Stimulated activated CD4-positive, alpha-beta T cell treated with anti-CD3 and anti-CD28 coated beads, Interleukin-15, amount 100 ng/mL, for 1 hour (primary cell): ENCODE data around the gene PCGF3.
"Not testable (repeated sequence)": the region's sequence is repeated elsewhere in the genome, so short reads cannot be mapped to it uniquely, and the experiment has no call there.

ENCODE experiments used
- DNase-seq, 2 donors: peaks; one replicate each; pipeline ENCODE4 v3.0.0-alpha.2; 2020; ENCODE audit warnings: low read depth in 1 of 2, low spot score in 1 of 2

PCGF3 gene

DNA sequence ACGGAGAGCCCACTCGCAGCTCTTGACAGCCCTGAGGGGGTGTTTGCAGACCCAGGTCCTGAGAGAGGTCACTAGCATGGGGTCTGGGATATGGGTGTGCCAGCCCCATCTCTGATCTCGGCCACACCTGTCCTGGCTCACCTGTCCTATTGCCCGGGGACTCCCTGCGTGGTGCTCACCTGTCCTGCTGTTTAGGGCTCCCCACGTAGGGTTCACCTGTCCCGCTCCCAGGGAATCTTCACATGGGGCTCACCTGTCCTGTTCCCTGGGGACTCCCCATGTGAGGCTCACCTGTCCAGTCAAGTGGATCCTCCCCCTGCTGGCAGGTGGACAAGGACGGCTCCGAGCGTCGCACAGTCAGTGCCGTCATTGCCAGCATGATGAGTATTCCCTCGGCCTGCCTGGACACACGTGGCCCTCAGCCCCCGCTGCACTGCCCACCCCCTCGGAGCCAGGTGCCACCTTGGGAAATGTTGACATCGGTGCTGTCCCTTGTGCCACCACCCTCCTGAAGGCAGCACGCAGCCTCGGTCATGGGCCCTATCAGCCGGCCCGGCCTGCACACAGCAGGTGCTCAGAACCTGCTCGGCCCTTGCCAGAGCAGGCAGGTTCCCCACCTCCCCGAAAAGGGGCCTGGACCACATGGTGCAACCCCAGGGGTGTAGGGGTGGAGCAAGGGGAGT lies 23.0 kb upstream of the PCGF3 start:
- no peak for DNase-seq

DNA sequence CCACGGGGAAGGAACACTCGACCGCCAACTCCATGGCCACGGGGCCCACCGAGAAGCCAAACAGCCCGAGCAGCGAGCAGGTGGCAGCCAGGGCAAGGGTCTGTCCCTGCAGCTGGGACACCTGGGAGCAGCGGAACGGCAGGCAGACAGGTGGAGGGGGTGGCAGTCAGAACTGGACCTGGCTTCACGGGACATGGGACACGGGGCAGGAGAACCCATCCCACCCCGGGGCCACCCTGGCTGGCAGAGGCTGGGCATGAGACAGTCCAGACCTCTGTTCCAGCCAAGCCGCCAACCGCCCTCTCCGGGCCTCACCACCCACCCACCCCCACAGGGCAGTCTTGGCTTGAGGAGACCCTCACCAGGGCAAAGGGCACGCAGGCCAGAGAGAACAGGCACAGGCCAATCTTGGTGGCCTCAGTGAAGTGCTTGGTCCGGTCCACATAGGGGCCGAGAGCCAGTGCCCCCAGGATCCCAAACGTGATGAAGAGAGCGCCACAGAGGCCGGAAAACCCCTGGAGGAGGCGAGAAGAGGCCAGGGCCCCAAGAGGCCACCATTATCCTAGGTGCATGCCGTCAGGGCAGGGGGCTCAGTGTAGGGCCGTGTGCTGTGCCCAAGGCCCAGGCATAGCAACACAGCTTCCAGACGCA lies 22.3 kb upstream of the PCGF3 start:
- no peak for DNase-seq

DNA sequence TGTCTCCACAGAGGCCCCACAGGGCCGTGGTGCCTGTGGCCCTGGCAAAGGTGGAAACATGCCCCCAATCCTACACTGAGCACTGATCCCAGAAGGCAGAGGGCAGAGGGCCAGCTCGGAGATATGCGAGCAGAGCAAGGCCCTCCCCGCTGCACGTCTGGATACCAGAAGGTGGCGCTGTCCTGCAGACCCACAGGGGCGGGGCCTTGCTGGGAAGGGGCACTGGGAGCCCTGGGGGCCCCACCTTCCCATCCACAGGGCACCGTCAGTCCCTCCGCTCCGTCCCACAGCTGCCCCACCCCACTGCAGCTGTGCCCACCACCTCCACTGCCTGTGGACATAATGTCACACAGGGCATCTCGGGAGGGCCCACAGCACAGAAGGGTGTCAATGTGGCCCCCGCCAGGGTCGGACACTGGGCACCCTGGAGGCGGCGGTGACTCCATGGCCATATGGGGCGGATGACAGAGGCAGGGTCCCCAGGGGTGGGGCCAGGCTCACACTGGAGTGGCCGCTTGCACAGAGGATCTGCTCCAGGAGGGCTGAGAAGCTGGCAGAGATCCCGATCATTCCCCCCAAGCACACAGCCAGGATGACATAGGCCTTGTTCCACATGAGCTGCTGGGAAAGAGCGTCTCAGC lies 21.5 kb upstream of the PCGF3 start:
- DNase-seq: no peak

DNA sequence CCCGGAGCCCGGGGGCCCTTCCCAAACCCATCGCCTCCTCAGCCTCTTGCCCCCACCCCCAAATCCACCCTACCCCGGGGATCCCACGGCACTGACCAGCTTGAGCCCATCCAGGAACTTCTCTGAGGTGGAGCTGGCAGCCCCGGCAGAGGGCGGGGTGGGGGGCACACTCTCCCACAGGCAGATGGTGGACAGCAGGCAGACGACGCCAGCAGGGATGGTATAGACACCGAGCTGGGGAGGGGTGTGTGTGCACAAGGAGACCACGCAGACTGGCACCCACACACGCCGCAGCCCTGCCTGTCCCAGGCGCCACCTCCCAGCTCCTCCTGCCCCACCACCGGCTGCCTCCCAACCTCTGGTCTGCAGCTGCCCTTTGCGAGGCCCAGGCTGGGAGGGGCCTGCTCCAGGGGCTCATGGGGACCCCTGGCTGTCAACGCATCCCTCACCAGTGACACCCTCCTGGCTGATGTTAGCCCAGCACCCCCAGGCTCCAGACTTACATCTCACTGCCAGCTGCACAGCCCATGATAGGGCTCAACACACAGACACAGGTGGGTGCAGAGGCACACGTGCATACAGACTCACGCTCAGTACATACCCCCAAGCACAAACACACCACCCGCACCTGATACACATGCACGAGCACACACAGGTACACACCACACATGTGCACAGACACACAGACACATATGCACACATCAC lies 20.9 kb upstream of the PCGF3 start:
- no peak for DNase-seq

DNA sequence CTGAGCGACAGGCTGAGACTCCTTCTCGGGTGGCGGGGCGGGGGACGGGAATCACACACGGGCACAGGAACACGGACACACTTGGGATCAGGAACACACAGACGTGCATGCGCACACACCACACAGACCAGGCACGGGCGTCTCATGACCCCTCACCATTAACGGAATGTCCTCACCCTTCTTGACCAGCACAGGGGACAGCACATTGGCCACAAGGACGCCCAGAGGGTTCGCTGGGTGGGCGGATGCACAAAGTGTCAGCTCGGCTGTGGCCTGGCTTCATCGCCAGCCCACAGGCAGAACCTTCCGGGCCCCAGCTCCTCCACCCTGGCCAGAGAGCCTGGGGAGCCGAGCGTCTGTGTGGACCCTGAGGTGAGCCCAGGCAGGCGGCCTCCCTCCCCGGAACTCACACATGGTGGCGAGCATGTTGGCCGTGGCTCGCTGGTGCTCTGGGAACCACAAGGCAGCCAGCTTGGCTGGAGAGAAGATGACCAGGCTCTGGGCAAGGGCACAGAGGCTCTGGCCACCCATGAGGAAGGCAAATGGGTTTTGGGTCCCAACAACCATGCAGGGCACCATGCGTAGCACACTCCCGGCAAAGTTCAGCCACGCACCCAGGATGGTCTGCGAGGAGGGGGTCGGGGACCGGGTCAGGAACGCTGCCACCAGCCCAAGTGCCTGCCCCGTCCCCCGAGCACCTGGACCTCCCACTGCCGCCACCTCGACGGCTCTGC lies 19.8 kb upstream of the PCGF3 start:
- DNase-seq: no peak

DNA sequence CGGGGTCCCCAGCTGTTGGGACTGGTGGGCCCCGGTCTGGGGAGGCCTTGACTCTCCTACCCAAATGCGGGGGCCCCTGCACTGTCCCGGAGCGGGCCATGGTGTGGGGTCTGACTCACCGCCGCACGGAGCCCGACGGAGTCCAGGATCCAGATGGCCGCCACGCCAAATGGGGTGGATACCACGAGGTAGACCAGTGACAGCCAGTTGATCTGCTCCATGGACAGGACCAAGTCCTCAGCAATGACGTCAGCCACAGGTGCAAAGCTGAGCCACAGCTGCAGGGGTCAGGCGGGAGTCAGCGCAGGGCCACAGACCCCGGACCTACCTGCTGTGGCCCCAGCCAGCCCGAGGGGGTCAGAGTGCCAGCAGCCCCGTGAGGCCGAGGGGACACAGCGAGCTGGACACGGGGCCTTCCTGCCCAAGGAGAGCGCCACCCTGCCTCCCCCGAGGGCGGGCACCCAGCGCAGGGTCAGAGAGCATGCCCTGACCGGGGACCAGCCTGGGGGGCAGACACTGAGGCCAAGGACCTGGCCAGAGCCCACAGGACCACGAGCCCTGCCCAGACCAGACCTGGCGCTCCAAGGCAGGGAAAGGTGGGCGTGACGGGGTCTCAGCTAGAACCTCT lies 19.1 kb upstream of the PCGF3 start:
- DNase-seq: no peak

DNA sequence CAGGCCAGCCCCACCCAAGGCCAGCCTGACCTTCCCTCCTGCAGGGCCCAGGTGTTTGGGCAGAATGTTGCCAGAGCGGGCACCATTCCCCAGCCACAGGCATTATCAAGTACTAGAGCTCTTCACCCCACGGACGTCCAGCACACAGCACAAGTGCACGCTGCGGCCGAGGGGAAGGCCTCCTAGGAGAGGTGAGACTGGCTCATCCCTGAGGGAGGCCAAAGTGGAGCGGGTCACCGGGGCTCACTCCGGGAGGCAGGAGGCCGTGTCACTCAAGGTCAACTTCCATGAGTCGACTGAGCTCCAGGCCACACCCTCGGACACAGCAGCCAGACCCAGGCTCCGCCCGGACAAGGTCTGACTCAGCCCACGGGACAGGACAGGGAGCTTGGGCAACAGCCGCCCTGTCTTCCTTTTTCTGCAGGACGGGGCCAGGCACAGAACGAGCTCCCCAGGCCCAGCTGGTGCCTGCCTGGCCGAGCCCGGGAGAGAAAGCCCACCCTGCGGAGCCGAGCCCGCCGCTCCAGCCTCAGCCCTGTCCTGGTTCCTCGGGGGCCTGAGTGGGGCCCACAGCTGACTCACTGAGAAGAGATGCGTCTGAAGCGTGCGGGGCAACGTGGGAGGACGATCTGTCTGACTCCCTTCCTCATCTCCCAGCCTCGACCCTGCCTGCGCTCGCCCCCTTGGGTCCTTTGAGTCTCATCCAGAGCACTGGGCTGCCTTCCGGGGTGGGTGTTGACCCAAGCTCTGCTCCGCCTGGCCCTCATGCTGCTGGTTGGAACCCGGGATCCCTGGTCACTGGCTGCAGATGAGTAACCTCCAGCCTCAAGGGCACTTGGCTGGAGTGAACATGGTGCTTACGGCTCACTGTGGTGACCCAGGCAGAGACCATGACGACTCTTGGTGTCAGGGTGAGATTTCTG lies 18.3 kb upstream of the PCGF3 start:
- no peak for DNase-seq

DNA sequence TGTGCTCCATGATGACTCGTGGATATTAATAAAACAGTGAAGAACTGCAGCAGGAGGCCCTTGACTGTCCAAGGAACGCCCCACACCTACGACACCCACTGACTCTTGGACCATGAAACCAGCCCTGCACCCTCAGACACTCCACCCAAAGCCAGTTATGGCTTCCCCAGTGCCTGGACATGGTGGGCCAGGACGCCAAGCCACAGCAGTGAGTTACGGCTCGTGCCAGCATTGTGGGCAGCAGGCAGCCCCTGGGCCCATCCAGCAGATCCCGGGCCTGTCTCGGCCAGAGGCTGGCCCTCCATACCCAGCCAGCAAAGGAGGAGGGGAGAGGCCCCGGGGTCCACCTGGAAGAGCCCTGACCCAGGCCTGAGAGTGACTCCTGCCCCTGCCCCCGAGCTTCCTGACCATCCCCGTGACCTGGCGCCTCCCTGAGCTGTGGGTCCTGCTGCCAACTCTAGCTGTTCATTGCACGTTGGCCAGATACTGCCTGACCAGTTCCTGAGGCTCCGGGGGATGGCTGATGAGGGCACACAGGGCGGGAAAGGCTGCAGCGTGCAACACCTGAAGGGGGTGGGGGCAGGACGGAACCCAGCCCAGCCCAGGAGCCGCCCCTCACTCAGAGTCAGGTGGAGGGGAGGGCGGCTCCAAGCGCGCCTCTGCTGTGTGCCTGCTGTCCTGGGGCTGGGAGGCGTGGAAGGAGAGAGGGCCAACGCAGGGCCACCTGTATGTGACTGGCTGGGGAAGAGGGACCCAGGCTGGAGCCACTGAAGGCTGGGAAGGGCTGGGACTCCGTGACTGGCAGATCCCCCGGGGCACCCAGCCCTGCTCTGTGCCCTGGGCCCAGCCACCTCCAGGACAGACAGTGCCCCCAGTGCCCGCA lies 17.4 kb upstream of the PCGF3 start:
- no peak for DNase-seq

DNA sequence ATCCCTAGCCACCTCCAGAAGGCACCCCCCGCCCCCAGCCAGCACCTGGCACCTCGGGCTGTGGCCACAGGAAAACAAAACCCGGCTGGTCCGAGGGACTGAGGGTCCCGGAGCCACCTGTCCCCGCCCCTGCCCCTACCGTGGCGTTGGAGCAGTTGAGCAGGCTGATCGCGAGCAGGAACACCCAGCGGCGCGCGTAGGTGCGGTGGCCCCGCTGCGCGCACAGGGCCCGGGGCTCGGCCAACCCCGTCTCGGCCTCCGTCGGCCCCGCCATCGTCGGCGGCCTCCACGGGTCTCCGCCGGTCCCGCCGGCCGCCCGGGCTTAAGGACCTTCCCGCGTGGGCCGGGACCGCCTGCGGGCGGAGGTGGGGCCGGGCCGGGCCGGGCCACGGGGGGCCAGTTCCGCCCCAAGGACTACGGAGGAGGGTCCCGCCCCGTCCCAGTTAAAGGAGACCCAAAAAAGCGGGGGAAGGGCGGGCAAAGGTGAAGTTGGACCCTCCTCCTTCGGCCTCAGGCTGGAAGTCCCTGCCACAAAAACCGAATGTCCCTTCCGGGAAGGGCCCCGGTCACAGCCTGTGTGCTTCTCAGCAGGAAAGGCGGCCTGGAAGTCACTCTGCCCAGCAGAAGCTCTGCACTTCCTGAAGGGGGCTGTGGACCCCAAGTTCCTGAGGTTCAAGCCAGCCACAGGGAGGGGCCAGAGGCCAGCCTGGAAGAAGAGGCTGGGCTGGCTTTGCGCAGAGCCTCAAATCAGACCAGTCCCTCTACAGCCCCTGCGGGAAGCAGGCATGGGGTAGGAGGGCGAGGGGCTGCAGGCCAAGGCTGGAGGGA lies 16.6 kb upstream of the PCGF3 start, which contains the start of gene SLC49A3:
SLC49A3 (minus strand) TSS at position 298 of the 828 bp plus-strand sequence; CDS start at position 274, 24 bp downstream.
- no peak for DNase-seq

DNA sequence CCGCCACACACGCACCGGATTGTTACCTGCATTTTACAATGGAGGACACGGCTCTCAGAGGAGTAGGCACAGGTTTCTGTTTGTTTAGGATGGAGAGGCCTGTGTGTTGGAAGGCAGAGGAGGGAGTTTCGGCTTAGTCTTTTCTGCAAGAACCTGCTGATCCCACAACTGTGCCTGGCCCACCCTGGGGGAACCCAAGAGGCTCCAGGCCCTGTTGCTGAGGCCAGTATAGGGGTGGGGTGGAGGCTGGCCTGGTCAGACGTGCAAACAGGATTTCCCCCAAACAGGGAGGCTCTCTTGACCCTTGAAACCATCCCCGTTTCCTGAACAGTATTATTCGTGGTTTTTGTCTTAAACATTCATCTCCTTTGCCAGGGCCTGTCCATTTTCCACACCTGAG lies 15.9 kb upstream of the PCGF3 start:
- no peak for DNase-seq

DNA sequence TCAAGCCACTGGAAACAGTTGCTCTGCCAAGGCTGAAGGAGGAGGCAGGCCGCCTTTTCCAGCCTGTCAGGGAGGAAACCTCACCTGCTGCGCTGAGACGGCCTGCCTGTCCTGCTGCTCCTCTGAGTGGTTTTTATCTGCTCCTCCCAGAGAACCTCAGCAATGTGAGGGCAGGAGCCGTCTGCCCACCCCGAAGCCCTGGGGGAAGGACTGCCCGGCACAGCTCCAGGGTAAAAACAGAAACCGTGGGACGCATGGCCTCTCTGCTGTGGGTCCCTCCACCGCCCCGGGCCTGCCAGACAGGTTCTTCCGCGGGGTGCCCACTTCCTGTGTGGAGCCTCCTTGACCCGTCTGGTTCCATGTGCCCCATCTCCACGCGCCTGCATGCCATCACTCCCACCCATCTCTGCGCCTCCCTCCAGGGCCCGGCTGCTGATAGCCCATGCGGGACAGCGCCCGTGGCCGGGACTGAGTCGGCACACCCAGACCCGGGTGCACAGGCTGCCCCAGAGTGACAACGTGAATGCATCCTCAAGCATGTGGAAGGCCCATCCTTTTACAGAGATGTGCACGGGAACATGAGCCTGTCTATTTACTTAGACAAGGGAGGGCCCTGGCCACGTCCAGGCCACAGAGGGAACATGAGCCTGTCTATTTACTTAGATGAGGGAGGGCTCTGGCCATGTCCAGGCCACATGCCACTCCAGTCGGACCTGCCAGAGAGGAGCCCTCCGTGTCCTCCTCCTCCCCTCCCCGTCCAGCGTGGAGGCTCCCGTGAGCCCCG lies 12.7 kb upstream of the PCGF3 start:
- DNase-seq: no peak

DNA sequence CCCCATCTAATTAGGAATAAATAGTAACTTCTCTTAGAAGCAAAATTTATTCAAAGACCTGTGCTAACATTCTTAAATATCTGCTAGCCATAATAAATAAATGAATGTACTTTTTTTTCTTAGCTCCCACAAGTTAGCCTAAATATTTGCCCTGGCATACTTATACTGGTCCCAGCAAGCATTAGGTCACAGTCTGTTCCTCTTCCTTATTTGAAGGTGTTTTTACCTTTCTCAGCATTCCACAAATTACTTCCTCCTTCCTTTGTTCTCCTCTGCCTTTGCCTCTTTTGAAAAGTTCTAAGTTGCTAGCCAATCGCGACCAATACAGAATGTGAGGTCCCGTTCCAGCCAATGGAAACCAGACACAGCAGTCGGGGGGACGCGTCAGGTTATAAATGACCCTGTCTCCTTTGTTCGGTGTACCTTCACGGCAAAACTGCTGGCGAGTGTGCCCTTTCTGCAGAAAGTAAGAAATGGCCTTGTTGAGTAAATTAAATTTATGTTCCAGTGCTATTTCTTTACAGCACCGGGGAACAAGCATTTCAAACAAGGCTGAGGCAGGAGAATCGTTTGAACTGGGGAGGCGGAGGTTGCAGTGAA lies 11.2 kb upstream of the PCGF3 start:
- DNase-seq: not testable (repeated sequence)

DNA sequence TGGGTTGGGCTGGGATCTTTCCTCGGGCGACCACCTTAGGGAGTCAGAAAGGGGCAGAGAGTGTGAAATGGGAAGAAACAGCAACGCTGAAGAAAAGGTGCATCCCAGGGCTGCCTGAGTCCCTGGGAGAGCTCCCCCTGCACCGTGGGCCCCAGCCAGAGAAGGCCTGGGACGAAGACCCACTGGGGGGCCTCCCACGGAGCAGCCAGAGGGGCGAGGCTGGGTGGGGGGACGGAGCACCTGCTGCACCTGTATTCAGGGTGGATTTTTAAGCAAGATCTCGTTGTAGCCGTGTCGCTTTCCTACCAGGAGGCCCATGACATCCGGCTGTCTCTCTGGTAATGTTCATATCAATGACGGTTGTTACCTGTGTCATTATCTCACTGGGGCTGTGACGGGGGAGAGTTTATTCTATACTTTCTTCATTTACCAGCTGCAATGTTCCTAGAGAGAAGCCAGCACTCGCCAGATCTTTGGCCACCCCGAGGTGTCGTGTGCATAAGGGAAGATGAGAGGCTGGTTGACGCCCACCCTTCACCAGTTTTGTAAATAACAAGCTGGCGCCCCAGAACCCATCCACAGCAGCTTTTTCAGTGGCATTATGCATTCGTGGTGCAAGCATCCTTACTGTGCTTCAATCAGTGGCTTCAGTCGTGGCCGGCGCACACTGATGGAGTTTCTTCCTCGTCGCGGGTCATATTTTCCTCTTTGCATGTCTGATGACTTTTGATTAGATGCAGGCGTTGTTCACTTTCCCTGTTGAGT lies 5.6 kb upstream of the PCGF3 start:
- DNase-seq: no peak

DNA sequence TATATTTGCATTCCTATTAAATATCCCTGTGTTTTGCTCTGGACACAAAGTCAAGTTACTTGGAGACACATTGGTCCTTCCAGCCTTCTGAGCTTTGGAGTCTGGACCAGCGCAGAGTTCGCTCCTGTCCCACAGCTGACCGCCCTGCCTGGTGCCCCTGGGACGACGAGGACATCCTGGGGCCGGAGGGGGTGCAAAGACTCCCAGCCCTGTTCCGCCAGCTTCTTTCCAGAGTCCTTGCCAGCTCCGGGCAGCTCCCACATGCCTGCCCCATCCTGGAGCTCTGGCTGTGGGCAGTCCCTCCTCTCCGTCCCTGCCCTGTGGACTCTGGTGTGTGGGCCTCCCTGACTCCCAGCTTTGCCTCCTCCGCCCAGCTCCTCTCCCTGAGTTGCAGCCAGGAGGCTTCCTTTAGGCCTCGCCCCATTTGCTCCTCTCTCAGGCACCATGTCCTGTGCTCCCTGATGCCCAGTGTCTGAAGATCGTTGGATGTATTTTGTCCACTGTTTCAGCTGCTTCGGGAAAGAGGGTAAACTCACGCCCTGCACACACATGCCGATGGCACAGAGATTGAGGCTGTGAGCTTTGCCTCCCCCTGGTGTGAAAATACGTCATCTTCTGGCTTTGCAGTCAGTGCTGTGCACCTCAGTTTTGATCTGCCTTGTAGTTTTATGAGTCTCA lies 4.9 kb upstream of the PCGF3 start:
- no peak for DNase-seq

DNA sequence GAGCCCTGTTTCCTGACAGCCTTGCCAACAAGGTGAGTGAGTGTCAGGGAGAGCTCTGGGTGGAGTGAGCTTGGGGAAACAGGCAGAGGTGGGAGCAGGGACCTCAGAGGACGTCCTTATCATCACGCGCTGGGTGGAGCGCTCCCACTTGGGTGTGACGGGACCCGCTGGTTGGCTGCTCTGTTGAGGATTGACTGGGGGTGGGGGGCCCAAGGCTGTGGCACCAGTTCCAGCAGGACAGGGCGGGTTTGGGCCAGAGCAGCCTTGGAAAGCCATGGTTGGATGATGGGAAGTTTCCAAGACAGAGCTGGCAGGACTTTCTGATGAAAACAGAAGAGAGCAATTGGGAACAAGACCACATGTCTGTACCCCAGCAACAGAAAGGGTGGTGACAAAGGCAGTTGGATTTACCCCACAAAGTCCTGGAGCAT lies 3.0 kb upstream of the PCGF3 start:
- DNase-seq: no peak
